SK-N-SH treated with all-trans-retinoic acid at 6 μM for 48 hours (cell line): ENCODE results near the gene NDRG4.

Experiments used
- ATAC-seq: fragments of 200-7000 bp; cut with Tn5 transposase; 3 replicates; pipeline ENCODE4 v1.9.1; 2020; ENCODE audit warnings: mild to moderate bottlenecking, moderate library complexity
- BACH2 ChIP-seq: fragments of 250-450 bp; sonication (Bioruptor Pico); IDR thresholded peaks from 2 replicates; pipeline ENCODE4 v1.9.0; 2021; ENCODE audit warnings: mild to moderate bottlenecking, borderline replicate concordance
- CSDC2 ChIP-seq: fragments of 250-450 bp; sonication (Bioruptor Pico); IDR thresholded peaks from 2 replicates; pipeline ENCODE4 v1.5.0; 2020; ENCODE audit warnings: mild to moderate bottlenecking, moderate library complexity
- ESRRG ChIP-seq: fragments of 250-450 bp; sonication (Bioruptor Pico); IDR thresholded peaks from 2 replicates; pipeline ENCODE4 v1.6.1; 2021; ENCODE audit warnings: mild to moderate bottlenecking
- GLIS3 ChIP-seq: fragments of 250-450 bp; sonication (Bioruptor Pico); IDR thresholded peaks from 2 replicates; pipeline ENCODE4 v1.5.0; 2020; ENCODE audit warnings: mild to moderate bottlenecking, moderate library complexity
- ISL1 ChIP-seq: fragments of 250-450 bp; sonication (Bioruptor Pico); IDR thresholded peaks from 2 replicates; pipeline ENCODE4 v2.1.2; 2022; ENCODE audit warnings: mild to moderate bottlenecking, moderate library complexity
- OSR1 ChIP-seq: fragments of 250-450 bp; sonication (Bioruptor Pico); IDR thresholded peaks from 2 replicates; pipeline ENCODE4 v1.8.0; 2022; ENCODE audit warnings: moderate library complexity, mild to moderate bottlenecking, inconsistent platforms
- PPARA ChIP-seq: fragments of 250-450 bp; sonication (Bioruptor Pico); IDR thresholded peaks from 2 replicates; pipeline ENCODE4 v1.5.0; 2020; ENCODE audit warnings: mild to moderate bottlenecking, borderline replicate concordance
- RARB ChIP-seq: fragments of 250-450 bp; sonication (Bioruptor Pico); IDR thresholded peaks from 2 replicates; pipeline ENCODE4 v1.8.0; 2021; ENCODE audit warnings: mild to moderate bottlenecking, moderate library complexity
- SNAI2 ChIP-seq: fragments of 250-450 bp; sonication (Bioruptor Pico); IDR thresholded peaks from 2 replicates; pipeline ENCODE4 v1.5.0; 2020; ENCODE audit warnings: mild to moderate bottlenecking, moderate library complexity
- TCF4 ChIP-seq: fragments of 250-450 bp; sonication (Bioruptor Pico); IDR thresholded peaks from 2 replicates; pipeline ENCODE4 v1.8.0; 2021; ENCODE audit warnings: mild to moderate bottlenecking, moderate library complexity, borderline replicate concordance
- TOX ChIP-seq: fragments of 250-450 bp; sonication (Bioruptor Pico); IDR thresholded peaks from 2 replicates; pipeline ENCODE4 v1.8.0; 2021; ENCODE audit warnings: mild to moderate bottlenecking, moderate library complexity, borderline replicate concordance
- ZC3H10 ChIP-seq: fragments of 250-450 bp; sonication (Bioruptor Pico); IDR thresholded peaks from 2 replicates; pipeline ENCODE4 v1.5.1; 2021; ENCODE audit warnings: mild to moderate bottlenecking, moderate library complexity
- ZFP3 ChIP-seq: fragments of 250-450 bp; sonication (Bioruptor Pico); IDR thresholded peaks from 2 replicates; pipeline ENCODE4 v1.5.0; 2020; ENCODE audit warnings: mild to moderate bottlenecking, moderate library complexity
- ZFP30 ChIP-seq: fragments of 450-650 bp; formaldehyde crosslinking; IDR thresholded peaks from 2 replicates; pipeline ENCODE4 v1.5.0; 2022; ENCODE audit warnings: mild to moderate bottlenecking, moderate library complexity
- ZNF565 ChIP-seq: fragments of 450-650 bp; formaldehyde crosslinking; conservative IDR thresholded peaks from 2 replicates; pipeline ENCODE4 v1.5.0; 2020; ENCODE audit warnings: low read depth, mild to moderate bottlenecking, moderate library complexity
- ZNF70 ChIP-seq: fragments of 450-650 bp; formaldehyde crosslinking; IDR thresholded peaks from 2 replicates; pipeline ENCODE4 v1.5.0; 2020; ENCODE audit warnings: mild to moderate bottlenecking, moderate library complexity
- TF ChIP-seq, protein P1 (sequence below): fragments of 250-450 bp; sonication (Bioruptor Pico); IDR thresholded peaks from 2 replicates; pipeline ENCODE4 v1.5.1; 2021; ENCODE audit warnings: mild to moderate bottlenecking, moderate library complexity
- TF ChIP-seq, protein P2 (sequence below): fragments of 250-450 bp; sonication (Bioruptor Pico); IDR thresholded peaks from 2 replicates; pipeline ENCODE4 v1.5.0; 2020; ENCODE audit warnings: mild to moderate bottlenecking, moderate library complexity
- TF ChIP-seq, protein P3 (sequence below): fragments of 250-450 bp; sonication (Bioruptor Pico); IDR thresholded peaks from 2 replicates; pipeline ENCODE4 v1.5.1; 2020; ENCODE audit warnings: low read depth, mild to moderate bottlenecking, moderate library complexity
- TF ChIP-seq, protein P4 (sequence below): fragments of 250-450 bp; sonication (Bioruptor Pico); IDR thresholded peaks from 2 replicates; pipeline ENCODE4 v1.8.0; 2020; ENCODE audit warnings: mild to moderate bottlenecking, moderate library complexity, borderline replicate concordance
- TF ChIP-seq, protein P5 (sequence below): fragments of 250-450 bp; sonication (Bioruptor Pico); IDR thresholded peaks from 2 replicates; pipeline ENCODE4 v1.8.0; 2021; ENCODE audit warnings: low read depth, mild to moderate bottlenecking, moderate library complexity, borderline replicate concordance

Gene NDRG4

DNA sequence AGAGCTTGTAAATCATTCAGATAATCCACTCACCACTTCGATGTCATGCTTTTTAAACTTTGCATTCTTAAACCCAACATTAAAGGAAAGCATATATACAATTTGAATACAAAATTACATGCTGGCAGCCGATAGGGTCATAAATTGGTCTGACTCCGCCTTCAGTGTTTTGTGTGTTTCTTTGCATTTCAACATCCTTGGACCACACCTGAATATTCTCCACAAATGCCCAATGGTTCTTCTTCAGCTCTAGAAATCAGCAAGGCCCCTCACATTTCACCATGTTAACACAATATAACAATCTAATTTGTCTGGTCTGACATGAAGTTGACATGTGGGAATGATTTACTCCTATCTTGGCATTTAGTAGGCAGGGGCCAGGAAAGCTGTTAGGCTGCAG is 32.5 kb downstream of the NDRG4 start:
- TF ChIP-seq ZFP30 (CRISPR knock-in tag) (no peak), ISL1 (no peak), ZNF565 (CRISPR knock-in tag) (no peak), TCF4 (CRISPR knock-in tag) (no peak), OSR1 (no peak), ZFP3 (CRISPR knock-in tag) (no peak)
- TF ChIP-seq, protein P1, sequence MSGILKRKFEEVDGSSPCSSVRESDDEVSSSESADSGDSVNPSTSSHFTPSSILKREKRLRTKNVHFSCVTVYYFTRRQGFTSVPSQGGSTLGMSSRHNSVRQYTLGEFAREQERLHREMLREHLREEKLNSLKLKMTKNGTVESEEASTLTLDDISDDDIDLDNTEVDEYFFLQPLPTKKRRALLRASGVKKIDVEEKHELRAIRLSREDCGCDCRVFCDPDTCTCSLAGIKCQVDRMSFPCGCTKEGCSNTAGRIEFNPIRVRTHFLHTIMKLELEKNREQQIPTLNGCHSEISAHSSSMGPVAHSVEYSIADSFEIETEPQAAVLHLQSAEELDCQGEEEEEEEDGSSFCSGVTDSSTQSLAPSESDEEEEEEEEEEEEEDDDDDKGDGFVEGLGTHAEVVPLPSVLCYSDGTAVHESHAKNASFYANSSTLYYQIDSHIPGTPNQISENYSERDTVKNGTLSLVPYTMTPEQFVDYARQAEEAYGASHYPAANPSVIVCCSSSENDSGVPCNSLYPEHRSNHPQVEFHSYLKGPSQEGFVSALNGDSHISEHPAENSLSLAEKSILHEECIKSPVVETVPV (CRISPR knock-in tag): no peak
- TF ChIP-seq, protein P2, sequence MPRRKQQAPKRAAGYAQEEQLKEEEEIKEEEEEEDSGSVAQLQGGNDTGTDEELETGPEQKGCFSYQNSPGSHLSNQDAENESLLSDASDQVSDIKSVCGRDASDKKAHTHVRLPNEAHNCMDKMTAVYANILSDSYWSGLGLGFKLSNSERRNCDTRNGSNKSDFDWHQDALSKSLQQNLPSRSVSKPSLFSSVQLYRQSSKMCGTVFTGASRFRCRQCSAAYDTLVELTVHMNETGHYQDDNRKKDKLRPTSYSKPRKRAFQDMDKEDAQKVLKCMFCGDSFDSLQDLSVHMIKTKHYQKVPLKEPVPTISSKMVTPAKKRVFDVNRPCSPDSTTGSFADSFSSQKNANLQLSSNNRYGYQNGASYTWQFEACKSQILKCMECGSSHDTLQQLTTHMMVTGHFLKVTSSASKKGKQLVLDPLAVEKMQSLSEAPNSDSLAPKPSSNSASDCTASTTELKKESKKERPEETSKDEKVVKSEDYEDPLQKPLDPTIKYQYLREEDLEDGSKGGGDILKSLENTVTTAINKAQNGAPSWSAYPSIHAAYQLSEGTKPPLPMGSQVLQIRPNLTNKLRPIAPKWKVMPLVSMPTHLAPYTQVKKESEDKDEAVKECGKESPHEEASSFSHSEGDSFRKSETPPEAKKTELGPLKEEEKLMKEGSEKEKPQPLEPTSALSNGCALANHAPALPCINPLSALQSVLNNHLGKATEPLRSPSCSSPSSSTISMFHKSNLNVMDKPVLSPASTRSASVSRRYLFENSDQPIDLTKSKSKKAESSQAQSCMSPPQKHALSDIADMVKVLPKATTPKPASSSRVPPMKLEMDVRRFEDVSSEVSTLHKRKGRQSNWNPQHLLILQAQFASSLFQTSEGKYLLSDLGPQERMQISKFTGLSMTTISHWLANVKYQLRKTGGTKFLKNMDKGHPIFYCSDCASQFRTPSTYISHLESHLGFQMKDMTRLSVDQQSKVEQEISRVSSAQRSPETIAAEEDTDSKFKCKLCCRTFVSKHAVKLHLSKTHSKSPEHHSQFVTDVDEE (CRISPR knock-in tag): no peak
- TF ChIP-seq, protein P3, sequence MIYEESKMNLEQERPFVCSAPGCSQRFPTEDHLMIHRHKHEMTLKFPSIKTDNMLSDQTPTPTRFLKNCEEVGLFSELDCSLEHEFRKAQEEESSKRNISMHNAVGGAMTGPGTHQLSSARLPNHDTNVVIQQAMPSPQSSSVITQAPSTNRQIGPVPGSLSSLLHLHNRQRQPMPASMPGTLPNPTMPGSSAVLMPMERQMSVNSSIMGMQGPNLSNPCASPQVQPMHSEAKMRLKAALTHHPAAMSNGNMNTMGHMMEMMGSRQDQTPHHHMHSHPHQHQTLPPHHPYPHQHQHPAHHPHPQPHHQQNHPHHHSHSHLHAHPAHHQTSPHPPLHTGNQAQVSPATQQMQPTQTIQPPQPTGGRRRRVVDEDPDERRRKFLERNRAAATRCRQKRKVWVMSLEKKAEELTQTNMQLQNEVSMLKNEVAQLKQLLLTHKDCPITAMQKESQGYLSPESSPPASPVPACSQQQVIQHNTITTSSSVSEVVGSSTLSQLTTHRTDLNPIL (CRISPR knock-in tag): no peak
- TF ChIP-seq, protein P4, sequence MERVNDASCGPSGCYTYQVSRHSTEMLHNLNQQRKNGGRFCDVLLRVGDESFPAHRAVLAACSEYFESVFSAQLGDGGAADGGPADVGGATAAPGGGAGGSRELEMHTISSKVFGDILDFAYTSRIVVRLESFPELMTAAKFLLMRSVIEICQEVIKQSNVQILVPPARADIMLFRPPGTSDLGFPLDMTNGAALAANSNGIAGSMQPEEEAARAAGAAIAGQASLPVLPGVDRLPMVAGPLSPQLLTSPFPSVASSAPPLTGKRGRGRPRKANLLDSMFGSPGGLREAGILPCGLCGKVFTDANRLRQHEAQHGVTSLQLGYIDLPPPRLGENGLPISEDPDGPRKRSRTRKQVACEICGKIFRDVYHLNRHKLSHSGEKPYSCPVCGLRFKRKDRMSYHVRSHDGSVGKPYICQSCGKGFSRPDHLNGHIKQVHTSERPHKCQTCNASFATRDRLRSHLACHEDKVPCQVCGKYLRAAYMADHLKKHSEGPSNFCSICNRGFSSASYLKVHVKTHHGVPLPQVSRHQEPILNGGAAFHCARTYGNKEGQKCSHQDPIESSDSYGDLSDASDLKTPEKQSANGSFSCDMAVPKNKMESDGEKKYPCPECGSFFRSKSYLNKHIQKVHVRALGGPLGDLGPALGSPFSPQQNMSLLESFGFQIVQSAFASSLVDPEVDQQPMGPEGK (CRISPR knock-in tag): no peak

DNA sequence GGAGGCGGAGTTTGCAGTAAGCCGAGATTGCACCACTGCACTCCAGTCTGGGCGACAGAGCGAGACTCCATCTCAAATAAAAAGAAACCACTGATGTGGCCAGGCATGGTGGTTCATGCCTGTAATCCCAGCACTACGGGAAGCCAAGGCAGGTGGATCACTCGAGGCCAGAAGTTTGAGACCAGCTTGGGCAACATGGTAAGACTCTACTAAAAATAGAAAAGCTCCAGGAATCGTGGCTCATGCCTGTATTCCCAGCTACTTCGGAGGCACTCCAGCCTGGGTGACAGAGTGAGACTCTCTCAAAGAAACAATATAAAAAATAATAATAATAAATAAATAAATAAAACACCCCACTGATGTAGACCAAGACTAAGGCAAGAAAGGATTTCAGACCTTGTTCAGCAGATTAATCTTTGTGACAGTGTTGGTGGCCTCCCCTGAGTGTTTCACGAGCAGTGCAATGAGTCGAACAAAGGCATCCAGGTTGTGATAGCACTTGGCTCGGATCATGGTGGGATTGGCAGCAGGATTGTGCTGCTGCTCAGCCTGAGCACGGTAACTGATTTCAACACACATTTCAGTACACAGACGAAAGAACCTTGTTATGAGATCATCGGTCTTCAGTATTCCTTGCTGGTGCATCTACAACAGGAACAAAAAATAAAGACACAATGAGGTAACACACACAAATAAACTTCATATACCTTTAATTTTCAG is 34.0 kb downstream of the NDRG4 start:
- no peak for ATAC-seq
- TF ChIP-seq ZFP30 (CRISPR knock-in tag) (no peak), OSR1 (no peak), TOX (CRISPR knock-in tag) (no peak), RARB (no peak), TCF4 (CRISPR knock-in tag) (no peak), ESRRG (no peak), CSDC2 (CRISPR knock-in tag) (no peak), BACH2 (no peak), GLIS3 (CRISPR knock-in tag) (no peak), ZC3H10 (no peak), ISL1 (no peak), PPARA (no peak), ZNF70 (CRISPR knock-in tag) (no peak), SNAI2 (CRISPR knock-in tag) (no peak)
- TF ChIP-seq, protein P4 (CRISPR knock-in tag): no peak
- TF ChIP-seq, protein P5, sequence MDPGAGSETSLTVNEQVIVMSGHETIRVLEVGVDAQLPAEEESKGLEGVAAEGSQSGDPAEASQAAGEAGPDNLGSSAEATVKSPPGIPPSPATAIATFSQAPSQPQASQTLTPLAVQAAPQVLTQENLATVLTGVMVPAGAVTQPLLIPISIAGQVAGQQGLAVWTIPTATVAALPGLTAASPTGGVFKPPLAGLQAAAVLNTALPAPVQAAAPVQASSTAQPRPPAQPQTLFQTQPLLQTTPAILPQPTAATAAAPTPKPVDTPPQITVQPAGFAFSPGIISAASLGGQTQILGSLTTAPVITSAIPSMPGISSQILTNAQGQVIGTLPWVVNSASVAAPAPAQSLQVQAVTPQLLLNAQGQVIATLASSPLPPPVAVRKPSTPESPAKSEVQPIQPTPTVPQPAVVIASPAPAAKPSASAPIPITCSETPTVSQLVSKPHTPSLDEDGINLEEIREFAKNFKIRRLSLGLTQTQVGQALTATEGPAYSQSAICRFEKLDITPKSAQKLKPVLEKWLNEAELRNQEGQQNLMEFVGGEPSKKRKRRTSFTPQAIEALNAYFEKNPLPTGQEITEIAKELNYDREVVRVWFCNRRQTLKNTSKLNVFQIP (CRISPR knock-in tag): no peak

More for the DNA sequence above, 32.5 kb downstream of the NDRG4 start:
- no peak for ATAC-seq
